GM19035 (cell line): Measurements from ENCODE around the gene ANKRD39.

Experiments
- ATAC-seq: cut with Tn5 transposase; IDR thresholded peaks from one replicate; pipeline ENCODE4 v1.9.1; 2021; ENCODE audit not compliant: unreplicated experiment

ANKRD39 gene

DNA sequence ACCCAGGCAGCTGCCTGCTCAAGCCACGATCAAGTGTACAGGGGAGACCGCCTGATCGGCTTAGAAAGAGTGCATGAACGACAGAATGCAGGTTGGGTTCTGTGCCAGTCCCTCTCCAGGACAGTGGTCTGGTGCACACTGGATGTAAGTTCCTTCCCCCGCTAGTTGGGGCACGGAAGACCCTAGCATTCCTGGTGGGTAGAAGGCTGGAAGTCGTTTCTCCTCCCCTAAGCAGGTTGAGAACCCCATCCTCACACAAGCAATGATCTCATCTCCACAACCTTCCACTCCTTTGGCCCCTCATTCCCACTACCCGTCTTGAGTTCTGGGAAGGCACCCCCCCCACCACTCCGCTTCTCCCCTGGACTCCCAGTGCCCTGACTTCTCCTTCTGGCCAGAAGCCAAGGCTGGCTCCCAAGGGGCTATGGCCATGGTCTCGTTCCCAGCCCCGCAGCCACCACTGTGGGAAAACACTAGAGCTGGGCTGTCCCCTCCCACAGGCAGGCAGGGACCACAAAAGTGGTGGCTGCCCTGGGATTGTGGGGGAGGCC is 1.4 kb upstream of the ANKRD39 start:
- no peak for ATAC-seq

DNA sequence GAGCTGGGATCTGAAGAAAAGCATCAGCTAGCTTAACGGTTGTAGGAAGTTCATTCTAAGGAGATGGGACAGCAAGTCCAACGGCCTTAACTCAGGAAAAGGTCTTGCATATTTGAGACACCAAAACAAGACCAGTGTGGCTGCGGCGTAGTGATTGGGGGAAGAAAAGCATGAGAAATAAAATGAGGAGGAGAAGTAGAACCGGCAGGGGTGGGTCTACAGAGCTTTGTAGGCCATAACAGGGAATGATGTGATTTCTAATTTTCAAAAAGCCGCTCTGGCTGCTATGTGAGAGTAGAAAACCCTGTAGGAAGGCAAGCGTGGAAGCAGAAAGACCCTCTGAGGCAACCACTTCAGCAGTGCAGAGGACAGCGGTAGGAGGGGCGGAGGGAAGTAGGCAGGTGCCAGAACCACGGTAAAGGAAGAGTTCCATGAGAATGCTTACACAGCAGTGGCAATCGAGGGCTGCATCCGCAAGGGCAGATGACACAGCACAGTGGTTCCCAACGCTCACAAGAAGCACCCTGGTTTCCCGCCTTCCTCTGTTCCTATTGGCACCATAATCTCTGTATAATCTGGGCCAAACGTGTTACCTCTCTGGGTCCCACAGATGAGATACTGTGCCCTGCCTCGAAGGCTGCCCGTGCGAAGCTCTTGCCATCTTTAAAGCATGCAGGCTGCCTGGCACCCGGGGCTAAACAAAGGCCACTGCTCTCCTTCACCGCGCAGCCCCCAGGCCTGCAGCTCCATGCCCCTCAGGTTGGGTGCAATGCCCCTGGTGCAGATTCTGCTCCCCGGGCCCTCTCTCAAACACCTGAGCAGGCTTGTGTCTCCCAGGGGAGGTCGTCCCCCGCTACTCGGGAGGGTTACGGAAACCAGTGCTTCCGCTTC is 795 bp downstream of the ANKRD39 start:
- peak; percentile 26 for ATAC-seq

DNA sequence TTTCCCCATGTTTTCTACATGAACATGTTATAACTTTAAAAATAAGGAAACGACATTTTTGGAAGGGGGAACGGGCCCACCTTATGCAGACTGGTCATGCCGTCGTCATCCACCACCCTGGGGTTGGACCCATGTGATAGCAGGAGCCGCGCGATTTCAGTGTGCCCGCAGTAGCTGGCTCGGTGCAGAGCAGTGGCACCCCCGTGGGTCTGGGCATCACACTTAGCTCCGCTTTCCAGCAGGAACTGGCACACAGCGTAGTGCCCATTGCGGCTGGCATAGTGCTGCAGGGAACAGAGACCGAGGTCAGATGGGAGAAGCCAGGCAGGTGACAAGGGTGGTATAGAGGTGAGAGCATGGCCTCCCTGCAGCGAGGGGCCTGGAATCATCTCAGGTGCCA is 4.5 kb downstream of the ANKRD39 start:
- no peak for ATAC-seq

DNA sequence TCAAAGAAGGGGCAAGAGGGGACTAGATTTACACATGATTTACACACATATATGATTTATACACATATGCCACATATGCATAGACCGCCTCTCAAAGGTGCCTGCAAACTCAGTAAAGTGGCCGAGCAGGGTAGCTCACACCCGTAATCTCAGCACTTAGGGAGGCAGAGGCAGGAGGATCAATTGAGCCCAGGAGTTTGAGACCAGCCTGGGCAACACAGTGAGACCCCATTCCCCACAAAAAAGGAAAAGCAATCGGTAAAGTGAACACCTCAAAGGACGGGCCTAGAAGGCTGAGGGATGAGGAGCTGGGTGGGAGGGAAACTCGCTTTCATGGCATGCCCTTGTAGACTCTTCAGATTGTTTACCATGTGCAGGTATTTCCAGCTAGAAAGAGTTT is 5.1 kb downstream of the ANKRD39 start:
- no peak for ATAC-seq

DNA sequence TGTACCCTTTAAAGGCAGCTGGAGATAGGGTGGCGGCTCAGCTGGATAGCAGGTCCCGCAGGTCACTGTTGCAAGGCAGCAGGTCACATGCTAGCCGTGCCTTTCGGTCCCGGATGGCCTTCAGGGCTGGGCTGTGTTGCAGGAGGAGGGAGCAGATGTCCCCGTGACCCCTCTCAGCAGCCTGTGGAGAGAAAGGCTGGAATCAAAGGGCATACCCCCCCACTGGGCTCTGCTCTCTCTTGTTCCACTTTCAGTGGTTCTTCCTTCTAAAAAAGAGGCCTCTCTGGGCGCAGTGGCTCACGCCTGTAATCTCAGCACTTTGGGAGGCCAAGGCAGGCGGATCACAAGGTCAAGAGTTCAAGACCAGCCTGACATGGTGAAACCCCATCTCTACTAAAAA is 9.6 kb downstream of the ANKRD39 start:
- ATAC-seq, result no peak

DNA sequence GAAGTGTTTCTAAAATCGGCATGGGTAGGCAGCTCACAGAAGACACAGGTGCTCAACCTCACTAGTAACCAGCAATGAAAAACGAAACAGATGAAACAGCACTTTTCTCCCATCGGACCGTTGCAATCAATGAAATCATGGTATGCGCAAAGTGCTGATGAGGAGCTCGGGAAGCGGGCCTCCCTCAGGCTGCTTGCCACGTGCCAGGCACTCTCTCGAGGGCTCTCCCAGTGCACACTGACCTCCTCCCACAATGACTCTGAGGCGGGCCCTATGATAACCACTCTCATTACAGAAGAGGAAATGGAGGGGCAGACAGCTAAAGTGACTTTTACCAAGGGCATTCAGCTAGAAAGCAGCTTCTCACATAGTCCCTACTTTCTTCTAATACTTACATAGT is 10.2 kb downstream of the ANKRD39 start:
- no peak for ATAC-seq

DNA sequence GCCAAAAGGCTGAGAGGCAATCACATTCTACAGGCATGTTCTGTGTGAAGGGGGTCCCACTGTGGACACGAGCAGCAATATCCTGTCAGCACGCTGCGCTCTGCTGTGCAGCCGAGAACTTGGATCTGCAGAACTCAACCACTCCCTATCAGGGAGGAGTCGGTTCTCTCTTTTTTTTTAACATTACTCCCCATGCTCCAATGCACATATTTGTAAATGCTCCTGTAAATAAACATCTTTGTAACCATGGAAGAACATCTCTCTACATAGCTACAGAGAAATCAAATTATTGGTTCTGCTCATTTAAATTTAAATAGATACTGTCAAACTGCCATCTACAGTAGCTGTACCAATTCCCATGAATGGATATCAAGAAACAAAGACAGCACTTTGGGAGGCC is 11.0 kb downstream of the ANKRD39 start:
- no peak for ATAC-seq

DNA sequence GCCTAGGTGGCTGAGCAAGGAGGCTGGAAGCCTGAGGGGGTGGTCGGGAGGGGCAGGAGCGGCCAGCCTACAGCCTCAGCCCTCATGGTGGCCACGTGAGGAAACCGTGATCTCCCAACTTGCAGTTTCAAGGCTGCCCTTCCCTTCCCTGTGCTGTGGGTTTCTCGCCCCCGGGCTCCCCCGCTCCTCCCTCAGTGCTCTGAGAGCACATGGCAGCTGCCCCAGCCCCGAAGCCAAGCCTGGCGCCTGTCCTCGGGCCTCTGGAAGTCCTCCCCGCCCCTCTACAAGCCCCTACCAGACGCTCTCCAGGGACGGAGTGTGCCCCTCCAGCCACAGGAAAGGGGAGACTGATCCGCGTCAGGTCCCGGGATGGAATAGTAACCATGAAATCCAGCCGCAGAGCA is 13.4 kb downstream of the ANKRD39 start:
- ATAC-seq, result no peak

DNA sequence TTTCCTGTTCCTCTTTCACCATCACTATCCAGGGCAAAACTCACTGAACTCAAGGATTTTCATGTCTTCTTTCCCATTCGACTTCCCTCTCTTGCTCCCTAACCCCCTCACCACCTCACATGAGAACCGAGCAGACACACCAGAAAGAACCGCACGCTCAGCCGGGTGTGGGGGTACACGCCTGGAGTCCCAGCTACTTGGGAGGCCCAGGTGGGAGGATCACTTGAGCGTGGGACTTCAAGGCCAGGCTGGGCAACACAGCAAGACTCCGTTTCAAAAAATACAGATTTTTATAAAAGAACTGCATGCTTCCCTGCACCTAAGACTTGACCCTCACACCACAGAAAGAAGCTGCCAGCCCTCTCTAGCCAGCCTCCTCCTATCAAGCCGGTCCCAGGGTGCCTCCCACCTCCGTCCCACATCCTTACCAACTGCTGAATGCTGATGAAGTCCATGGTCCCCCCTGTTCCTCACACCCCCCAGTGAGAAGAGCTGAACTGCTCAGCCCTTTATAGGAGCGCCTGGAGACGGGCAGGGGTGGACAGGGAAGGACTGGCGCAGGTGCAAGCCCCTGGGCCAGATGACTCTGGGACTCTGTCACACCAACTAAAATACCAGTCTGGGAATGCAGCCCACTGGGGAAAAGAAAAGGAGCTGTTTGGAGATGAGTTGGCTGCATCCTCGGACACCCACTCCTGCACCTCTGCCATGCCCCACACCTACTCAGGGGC is 14.1 kb downstream of the ANKRD39 start, which contains the start of gene ANKRD23:
TSS of gene ANKRD23 (minus strand) at position 484 of the 731 bp plus-strand sequence. CDS start at position 455, 29 bp downstream.
- no peak for ATAC-seq

DNA sequence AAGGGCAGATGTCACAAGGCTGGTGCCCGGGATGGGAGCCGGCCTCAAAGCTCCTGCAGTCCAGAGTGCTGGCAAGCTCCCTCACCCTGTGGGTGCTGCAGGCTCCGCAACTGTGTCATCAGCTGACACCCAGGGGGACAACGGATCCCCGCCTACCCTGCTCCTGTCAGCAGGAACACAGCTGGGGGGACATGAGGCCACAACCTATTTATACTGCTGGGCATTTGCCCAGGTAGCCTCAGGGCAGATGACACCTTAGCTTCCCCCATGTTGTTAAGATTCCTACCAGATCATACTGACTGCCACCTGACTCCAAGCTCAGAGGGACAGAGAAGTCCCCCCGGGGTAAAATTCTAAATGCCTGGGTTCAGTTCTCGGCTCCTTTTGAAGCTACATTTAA is 15.2 kb downstream of the ANKRD39 start:
- no peak for ATAC-seq

DNA sequence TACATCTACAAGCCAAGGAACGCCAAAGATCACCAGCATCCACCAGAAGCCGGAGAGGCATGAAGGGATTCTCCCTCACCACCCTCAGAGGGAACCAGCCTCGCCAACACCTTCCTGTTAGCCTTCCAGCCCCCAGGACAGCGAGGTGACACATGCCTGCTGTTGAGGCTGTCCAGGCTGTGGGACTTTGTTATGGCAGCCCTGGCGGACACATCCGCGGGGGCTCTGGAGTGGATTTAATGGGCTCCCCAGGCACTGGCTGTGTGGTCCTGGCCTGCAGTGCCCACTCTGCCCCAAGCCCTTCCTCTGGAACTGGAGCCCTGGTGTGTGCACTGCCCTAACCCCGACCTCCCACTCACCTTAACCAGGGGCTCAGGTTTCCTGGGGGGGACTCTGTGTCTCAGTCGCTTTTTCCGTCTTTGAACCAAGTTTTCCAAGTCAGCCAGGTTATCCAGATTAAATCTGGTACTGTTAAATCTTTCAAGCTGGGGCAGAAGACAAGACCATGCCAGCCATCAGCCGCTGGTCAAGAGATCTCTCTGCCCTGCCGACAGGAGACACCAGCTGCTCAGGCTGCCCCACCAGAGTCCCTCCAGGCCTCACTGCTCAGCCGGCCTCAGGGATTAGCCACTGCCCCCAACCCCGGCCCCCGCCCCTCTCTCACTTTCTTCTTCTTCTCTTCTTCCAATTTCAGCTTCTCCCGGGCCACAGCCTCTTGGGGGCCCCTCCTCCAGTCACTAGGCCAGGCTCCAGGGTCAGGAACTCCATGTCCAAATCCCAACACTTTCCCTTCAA is 15.9 kb downstream of the ANKRD39 start:
- ATAC-seq, result no peak

DNA sequence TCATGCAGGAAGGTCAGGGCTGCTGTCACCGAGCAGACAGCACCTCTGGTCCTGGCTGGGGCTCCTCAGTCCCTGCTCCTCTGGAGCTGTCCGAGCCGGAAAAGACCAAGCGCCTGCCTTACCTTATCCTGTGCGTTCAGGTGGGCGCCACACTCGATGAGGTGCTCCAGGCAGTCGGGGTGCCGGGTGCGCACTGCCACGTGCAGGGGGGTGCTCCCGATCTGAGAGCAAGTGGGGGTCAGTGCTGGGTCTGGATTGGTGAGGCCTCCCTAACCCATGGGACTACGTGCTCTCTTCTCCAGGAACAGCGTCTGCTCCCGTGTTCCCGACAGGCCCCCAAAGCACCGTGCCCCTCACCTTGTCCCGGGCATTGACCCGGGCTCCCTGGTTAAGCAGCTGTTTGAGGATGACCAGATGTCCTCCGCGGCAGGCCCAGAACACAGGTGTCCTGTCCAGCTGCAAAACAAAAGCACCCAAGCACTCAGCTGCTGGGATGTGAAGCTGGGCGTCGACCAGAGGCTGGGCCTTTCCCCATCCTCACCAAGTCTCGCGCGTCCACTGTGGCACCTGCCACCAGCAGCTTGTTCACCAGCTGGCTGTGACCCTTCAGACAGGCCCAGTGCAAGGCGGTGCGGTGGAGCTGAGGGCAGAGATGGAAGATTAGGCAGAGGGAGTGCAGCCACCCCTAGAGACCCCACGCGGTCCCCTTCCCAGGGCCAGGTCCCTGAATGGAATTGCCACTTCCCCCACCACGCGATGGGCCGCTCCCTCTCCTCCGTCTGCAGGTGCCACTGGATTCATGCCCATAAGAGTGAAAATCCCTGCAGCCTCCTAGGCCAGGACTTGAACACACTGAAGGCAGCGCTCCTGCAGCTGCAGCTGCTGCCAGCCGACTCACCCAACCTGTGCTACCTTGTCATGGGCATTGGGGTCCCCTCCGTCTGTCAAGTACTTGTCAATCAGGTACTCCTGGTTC is 17.7 kb downstream of the ANKRD39 start:
- ATAC-seq, result no peak

DNA sequence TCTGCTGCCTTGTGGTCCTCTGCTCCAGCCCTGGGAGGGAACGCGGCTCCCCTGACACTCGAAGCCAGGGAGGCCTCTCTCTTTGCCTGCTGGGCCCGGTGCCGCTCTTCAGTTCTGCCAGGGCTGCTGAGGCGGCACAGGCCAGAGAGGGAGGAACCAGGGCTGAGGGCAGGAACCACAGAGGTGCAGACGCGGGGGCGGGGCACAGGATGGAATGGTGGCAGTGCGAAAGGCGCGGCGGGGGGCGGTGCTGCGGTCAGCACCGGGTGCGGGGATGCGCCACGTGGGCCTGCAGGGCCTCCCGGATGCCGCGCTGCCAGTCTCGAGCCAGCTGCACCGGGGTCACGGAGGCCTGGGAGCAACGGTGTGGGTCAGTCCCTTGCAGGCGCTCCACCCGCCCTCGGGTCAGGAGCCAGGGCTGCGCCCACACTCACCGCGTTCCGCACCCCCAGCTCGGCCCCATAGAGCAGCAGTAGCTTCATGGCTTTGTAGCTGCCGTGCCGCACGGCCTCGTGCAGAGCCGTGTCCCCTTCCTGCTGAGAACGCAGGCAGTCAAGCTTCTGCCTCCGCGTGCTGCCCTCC is 18.4 kb downstream of the ANKRD39 start:
- peak; percentile 65 for ATAC-seq

DNA sequence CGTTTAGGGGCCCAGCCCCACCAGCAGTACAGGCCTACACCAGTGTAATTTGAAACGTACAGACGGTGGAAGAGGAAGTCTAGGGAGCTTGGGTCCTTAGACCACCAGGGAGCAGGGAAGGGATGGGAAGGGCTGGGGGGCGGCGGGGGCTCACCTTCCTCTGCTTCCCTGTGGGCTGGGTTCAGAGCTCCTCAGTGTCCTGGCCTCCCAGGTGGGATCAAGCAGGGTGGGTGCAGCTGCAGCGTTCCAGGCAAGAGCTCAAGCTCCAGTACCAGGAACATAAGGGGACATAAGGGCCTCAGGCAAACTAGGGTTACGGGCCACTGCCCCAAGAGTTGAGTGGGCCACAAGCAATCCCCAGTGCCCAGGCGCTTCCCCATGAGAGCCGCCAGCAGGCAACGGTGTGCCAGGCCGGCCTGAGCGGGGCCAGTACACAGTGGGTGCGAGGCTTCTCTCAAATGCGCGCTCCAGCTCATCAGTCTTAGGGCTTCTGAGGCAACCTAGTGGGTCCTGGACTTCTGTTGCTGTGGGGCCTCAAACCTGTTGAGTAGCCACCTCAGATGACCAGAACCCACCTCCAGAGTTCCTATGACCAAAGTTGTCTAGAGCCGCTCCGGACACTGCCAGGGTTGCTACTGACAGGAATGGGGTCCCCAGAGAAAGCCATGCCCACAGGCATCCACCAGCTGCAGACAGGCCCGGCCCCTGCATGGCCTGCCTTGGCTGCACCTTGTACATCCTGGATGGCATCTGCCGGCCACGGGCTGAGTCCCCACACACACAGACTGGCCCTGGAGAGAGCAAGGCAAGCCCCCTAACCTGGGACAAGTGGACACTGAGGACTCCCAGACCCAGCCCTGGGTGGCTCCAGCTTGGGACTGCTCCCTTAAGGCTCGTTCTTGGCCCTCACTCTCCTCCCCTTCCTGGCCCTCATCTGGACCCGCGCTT is 19.2 kb downstream of the ANKRD39 start:
- ATAC-seq, result no peak

DNA sequence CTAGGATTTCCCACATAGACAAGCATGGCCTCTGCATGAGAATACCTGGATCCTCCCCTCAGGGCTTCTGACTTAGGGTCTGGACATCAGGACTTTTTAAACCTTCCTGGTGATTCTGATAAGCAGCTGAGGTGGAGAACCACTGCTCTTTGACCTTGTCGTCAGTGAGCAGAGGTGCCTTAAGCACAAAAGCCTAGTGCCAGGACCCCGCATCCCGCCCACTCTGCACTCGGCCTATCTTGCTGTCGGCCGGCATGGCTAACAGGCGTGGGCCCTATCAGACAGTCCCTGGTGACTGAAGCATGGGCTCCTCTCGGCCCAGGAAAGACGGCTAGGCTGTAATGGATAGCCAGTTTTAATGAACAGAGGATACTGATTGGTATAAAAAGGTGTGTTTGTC is 20.2 kb downstream of the ANKRD39 start:
- no peak for ATAC-seq

DNA sequence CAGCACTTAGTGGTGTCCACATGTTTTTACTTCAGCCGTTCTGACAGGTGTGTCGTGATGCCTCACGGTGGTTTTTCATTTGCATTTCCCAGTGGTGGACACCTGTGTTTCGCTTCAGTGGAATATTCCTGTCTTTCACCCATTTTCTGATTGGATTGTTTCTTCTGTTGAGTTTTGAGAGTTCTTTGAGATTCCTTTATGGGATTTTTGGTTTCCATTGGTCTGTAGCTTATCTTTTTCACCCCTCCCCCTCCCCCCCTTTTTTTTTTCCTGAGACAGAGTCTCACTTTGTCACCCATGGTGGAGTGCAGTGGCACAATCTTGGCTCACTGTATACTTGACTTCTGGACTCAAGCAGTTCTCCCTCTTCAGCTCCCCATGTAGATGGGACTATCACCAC is 22.0 kb downstream of the ANKRD39 start:
- ATAC-seq, result no peak

DNA sequence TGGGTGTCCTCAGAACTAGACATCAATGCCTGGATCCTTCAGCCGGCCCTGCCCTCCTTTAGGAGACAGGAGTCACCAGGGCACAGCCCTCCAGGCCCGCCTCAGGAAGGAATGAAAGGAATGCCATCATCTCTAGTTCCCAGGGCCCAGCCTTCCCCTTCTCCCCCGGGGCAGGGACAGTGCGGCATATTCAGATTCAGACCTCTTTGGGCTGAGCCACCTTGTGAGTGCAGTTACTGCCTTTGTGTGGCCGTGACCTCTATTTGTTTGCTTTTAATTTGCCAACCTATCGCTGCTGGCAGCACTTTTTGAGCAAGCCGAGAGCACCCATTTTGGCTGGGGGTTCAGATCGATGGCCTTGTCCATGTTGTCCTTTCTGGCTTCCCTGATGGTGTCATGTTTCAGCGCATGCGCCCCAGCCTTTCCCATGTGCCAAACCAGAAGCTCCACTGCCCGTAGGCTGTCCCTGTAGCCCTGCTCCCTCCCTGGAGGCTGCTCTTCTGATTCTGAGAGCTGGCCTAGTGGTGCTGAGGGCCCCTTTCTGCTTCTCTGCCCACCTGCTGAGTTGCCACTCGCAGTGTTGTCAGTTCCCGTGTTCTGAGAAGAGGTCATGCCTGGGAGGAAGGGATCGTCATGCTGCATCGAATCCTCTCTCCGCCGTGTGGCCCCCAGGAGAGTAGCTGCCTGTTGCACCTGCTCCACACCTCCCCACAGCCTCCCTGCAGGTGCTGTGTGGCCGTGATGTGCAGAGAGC is 24.9 kb downstream of the ANKRD39 start:
- no peak for ATAC-seq

DNA sequence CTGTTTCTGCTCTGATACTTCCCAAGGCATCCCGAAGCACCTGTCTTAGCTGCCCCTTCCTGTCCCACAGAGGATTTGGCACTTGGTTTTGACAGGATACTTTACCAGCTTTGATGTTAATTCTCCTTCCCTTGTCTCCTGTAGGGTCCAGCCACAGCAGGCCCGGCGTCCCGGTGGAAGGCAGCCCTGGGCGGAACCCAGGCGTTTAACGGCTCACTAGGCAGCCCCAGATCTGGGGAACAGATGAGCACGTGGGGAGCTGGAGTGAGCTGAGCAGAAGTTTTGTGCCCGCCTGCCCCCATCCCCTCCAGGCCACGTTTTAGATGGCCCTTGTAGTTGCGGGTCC is 25.4 kb downstream of the ANKRD39 start:
- no peak for ATAC-seq
